Liver (tissue), 9 donors: ENCODE measurements around the gene LIMS2. TPM values are rescaled to one million over a fixed set of nuclear protein-coding genes. Genes with fewer than 3 reads are reported as not detected.

Experiments used
- DNase-seq: peaks from one replicate; pipeline ENCODE4 v3.0.0-alpha.2; 2017; ENCODE audit warnings: low spot score
- H3K27ac ChIP-seq, 2 donors: one replicate each; pipeline ENCODE4 v1.7.0; 2013; ENCODE audit warnings: inconsistent platforms in 2 of 2, low read length in 2 of 2, control low read depth in 1 of 2, low read depth in 1 of 2, mild to moderate bottlenecking in 1 of 2
- H3K27me3 ChIP-seq, 4 donors: one replicate each; pipeline versions ENCODE4 v1.6.1 to v1.7.0; 2013; ENCODE audit warnings: low read length in 3 of 4, inconsistent platforms in 1 of 4, mild to moderate bottlenecking in 1 of 4, moderate library complexity in 1 of 4; ENCODE audit not compliant: control insufficient read depth in 4 of 4, insufficient read depth in 4 of 4
- H3K36me3 ChIP-seq, 4 donors: one replicate each; pipeline versions ENCODE4 v1.6.1 to v1.7.0; 2013; ENCODE audit warnings: low read length in 3 of 4, mild to moderate bottlenecking in 3 of 4, low read depth in 1 of 4, moderate library complexity in 1 of 4; ENCODE audit not compliant: control insufficient read depth in 4 of 4, insufficient read depth in 3 of 4
- H3K4me1 ChIP-seq, 4 donors: one replicate each; pipeline versions ENCODE4 v1.6.1 to v1.7.0; 2013; ENCODE audit warnings: low read length in 3 of 4, mild to moderate bottlenecking in 3 of 4, moderate library complexity in 1 of 4; ENCODE audit not compliant: control insufficient read depth in 4 of 4, insufficient read depth in 4 of 4
- H3K4me3 ChIP-seq, 3 donors: one replicate each; pipeline versions ENCODE4 v1.6.1 to v1.7.0; 2013; ENCODE audit warnings: low read length in 3 of 3, control low read depth in 1 of 3, low read depth in 1 of 3, mild to moderate bottlenecking in 1 of 3
- H3K9ac ChIP-seq, 2 donors: one replicate each; pipeline ENCODE4 v1.7.0; 2013; ENCODE audit warnings: low read length in 2 of 2, mild to moderate bottlenecking in 2 of 2, moderate library complexity in 2 of 2, control low read depth in 1 of 2, low read depth in 1 of 2
- H3K9me3 ChIP-seq, 4 donors: one replicate each; pipeline versions ENCODE4 v1.6.1 to v1.7.0; 2013; ENCODE audit warnings: low read length in 3 of 4; ENCODE audit not compliant: control insufficient read depth in 4 of 4
- FOXA1 ChIP-seq: IDR thresholded peaks from 2 replicates; pipeline ENCODE4 v1.6.1; 2016; ENCODE audit warnings: antibody characterized with exemption
- HNF4A ChIP-seq, 2 donors: conservative IDR thresholded peaks; 2 replicates each; pipeline ENCODE4 v1.6.1; 2016; ENCODE audit warnings: antibody characterized with exemption in 2 of 2, mild to moderate bottlenecking in 2 of 2
- HNF4G ChIP-seq: IDR thresholded peaks from 2 replicates; pipeline ENCODE4 v1.6.1; 2016; ENCODE audit warnings: antibody characterized with exemption
- JUND ChIP-seq, 2 donors: IDR thresholded peaks; 2 replicates each; pipeline ENCODE4 v1.6.1; 2016; ENCODE audit warnings: antibody characterized with exemption in 2 of 2
- NR2F2 ChIP-seq: IDR thresholded peaks from 2 replicates; pipeline ENCODE4 v1.6.1; 2016; ENCODE audit warnings: antibody characterized with exemption
- REST ChIP-seq: IDR thresholded peaks from 2 replicates; pipeline ENCODE4 v1.6.1; 2016; ENCODE audit warnings: antibody characterized with exemption, mild to moderate bottlenecking
- RXRA ChIP-seq, 2 donors: IDR thresholded peaks; 2 replicates each; pipeline ENCODE4 v1.6.1; 2017 to 2018; ENCODE audit warnings: antibody characterized with exemption in 2 of 2, mild to moderate bottlenecking in 1 of 2
- SP1 ChIP-seq: IDR thresholded peaks from 2 replicates; pipeline ENCODE4 v1.6.1; 2018; ENCODE audit warnings: antibody characterized with exemption, mild to moderate bottlenecking
- YY1 ChIP-seq: IDR thresholded peaks from 2 replicates; pipeline ENCODE4 v1.6.1; 2016; ENCODE audit warnings: antibody characterized with exemption, mild to moderate bottlenecking
- ZBTB33 ChIP-seq: IDR thresholded peaks from 2 replicates; pipeline ENCODE4 v1.6.1; 2016; ENCODE audit warnings: antibody characterized with exemption
- WGBS: extraction: QIAGEN DNeasy Blood & Tissue Kit; methylation state at CpG from one replicate; pipeline ENCODE4 v1.1.7; 2013; 5-methylcytosine and 5-hydroxymethylcytosine counted together
- polyA plus RNA-seq, 2 donors: library from polyadenylated mRNA; stranded (reverse) in 1 of 2; unstranded in 1 of 2; fragments of 200-250 nt in 1 of 2; fragments of >200 nt in 1 of 2; fragmentation: Nextera tagmentation in 1 of 2; extraction: Ambion mirVana in 1 of 2; gene quantifications; one replicate each; pipeline versions ENCODE4 v1.2.1 to v1.2.3, GENCODE V29; 2013 to 2015
- total RNA-seq, 2 donors: library from RNA; depleted of rRNA; stranded (reverse); fragments of >200 nt; gene quantifications; one replicate each; pipeline ENCODE4 v1.2.3, GENCODE V29; 2014
- TF ChIP-seq, protein P1 (sequence below): IDR thresholded peaks from 2 replicates; pipeline ENCODE4 v1.6.1; 2016; ENCODE audit warnings: antibody characterized with exemption
- donor health status: healthy.
- donor health status: healthy.
- donor health status: healthy.
- donor health status: healthy.
- donor health status: healthy.

The LIMS2 gene
- total and polyA plus RNA-seq, 4 donors, result 1.4 to 17.9 (median 16.1) TPM

DNA sequence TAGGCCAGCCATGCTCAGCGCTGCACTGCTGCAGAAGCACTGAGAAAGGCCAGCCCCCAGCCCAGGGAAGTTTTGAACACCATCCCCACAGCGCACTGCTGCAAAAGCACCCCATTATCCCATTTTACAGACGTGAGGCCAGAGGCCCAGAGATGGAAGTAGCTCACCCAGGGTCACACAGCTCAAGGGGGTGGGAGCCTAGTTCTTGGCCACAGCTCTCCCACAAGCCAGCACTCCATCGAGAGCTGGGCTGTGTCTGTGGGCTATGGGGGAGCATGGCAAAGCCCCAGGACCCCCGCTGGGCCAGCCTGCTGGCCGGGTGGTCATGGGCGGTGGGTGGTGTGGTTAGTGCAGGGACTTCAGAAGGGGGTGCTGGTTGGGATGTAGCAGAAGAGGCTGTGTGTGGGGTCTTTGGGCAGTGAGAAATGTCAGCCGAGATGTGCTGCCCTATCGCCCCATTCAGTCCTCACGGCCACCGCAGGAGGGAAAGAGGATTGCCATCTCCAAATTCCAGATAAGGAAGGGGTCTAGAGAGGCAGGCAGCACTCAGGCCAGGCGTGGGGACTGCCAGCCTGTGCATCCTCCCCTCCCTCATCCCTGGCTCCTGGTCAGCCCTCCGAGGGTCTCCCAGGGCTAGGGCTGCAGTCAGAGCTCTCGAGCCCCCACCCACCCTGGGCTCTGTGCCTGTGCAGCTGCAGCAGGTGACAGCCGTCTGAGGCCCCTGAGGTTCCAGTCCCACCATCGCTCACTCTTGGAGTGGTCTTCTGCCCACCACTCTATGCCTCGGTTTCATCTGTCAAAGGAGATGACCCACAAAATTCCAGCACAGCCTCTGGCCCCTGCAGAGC is 46.3 kb downstream of the LIMS2 start:
- no peak for TF ChIP-seq SP1
- TF ChIP-seq FOXA1, result no peak
- Histone ChIP-seq H3K4me1 (no peaks in the 10 kb centered on the region), H3K9me3 (no peaks in the 10 kb centered on the region), H3K9ac (no peak overlapping the region), H3K27me3 (no peaks in the 10 kb centered on the region), H3K36me3 (no peaks in the 10 kb centered on the region), H3K27ac (no peak overlapping the region), H3K4me3 (no peak overlapping the region)
- 84% methylated on average over 17 of the region's 17 CpGs for WGBS
- DNase-seq, result no peak

DNA sequence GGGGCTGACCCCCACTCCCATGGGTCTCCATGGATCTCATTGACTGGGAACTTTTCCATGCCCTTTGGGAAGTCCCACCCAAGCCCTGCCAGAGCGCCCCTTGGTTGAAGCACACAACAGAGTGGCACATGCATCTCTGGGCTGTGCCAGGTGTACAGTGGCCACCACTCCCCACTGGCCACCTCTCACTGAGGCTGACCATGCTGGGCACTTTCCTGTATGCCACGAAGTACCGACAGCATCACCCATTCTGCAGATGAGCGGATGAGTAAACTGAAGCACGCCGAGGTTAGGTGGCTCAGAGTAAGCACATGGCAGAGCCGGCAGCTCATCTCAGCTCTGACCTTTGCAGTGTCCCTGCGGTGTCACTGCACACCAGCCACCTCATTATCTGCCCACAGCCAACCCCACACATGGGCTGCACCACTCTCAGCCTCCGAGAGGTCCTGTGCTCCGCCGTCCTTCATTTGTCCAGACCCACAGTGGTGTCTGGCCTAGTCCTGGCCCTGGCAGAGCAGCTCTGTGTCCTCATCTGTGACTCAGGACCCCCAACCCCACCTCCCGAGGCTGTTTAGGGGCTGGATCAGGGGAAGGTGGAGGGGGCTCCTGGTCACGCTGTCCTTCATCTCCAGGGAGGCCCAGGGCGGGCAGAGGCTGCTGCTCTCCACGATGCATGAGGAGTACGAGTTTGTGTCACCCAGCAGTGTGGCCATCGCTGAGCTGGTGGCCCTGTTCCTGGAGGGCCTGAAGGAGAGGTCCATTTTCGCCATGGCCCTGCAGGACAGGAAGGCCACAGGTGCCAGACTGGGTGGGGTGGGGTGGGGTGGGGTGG is 47.4 kb downstream of the LIMS2 start:
- no peak overlapping the region for H3K4me3 ChIP-seq
- no peak for DNase-seq
- TF ChIP-seq ZBTB33, result no peak
- no peak for TF ChIP-seq NR2F2
- no peak for TF ChIP-seq HNF4A (conservative IDR thresholded peaks at IDR 0.05)
- TF ChIP-seq, protein P1, sequence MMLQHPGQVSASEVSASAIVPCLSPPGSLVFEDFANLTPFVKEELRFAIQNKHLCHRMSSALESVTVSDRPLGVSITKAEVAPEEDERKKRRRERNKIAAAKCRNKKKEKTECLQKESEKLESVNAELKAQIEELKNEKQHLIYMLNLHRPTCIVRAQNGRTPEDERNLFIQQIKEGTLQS, result no peak
- TF ChIP-seq REST, result no peak
- no peak for TF ChIP-seq JUND (IDR thresholded peaks at IDR 0.05)
- TF ChIP-seq RXRA (IDR thresholded peaks at IDR 0.05), result no peak
- TF ChIP-seq YY1, result no peak
- no peak for TF ChIP-seq SP1
- no peak for TF ChIP-seq HNF4G
- H3K4me1 ChIP-seq, result no peaks in the 10 kb centered on the region
- H3K27ac ChIP-seq, result no peak overlapping the region
- H3K9ac ChIP-seq, result no peak overlapping the region
- no peaks in the 10 kb centered on the region for H3K36me3 ChIP-seq
- H3K9me3 ChIP-seq, result no peaks in the 10 kb centered on the region
- no peaks in the 10 kb centered on the region for H3K27me3 ChIP-seq
- WGBS, result 88% methylated on average over 18 of the region's 18 CpGs
